ENCODE data around the gene CHRDL1.

CHRDL1 gene

GRCh38 chrX:110803506-110803905, 7.9 kb upstream of the CHRDL1 start:
- no peak overlapping the region for H3K27ac ChIP-seq
- TF ChIP-seq EZH2 (IDR thresholded peaks at IDR 0.05), result no peak
- no peak for TF ChIP-seq POLR2AphosphoS5 (IDR thresholded peaks at IDR 0.05; ENCODE audit: borderline replicate concordance, low read depth, low read length)
- TF ChIP-seq FOXP2 (optimal IDR thresholded peaks at IDR 0.05; ENCODE audit: control extremely low read depth, extremely low read length, insufficient read depth), result no peak
- no peaks in the 10 kb centered on the region for H3K36me3 ChIP-seq (ENCODE audit: insufficient read depth, low read length)
- no peak overlapping the region for H3K4me3 ChIP-seq
- no peak for DNase-seq (ENCODE audit: low read depth, low spot score)
- no peak overlapping the region for H3K9ac ChIP-seq (ENCODE audit: insufficient read length)
- no peaks in the 10 kb centered on the region for H3K9me3 ChIP-seq (ENCODE audit: low read depth, low read length)

GRCh38 chrX:110796407-110796697, 735 bp upstream of the CHRDL1 start:
- Histone ChIP-seq H3K9ac (ENCODE audit: insufficient read length) (no peak overlapping the region), H3K27ac (no peak overlapping the region), H3K36me3 (ENCODE audit: insufficient read depth, low read length) (no peaks in the 10 kb centered on the region), H3K9me3 (ENCODE audit: low read depth, low read length) (no peaks in the 10 kb centered on the region), H3K4me3 (no peak overlapping the region)
- TF ChIP-seq POLR2AphosphoS5 (IDR thresholded peaks at IDR 0.05; ENCODE audit: borderline replicate concordance, low read depth, low read length) (no peak), EZH2 (IDR thresholded peaks at IDR 0.05) (no peak), FOXP2 (optimal IDR thresholded peaks at IDR 0.05; ENCODE audit: control extremely low read depth, extremely low read length, insufficient read depth) (no peak)
- DNase-seq (ENCODE audit: low read depth, low spot score), result no peak

- Histone ChIP-seq H3K9ac (ENCODE audit: insufficient read length) (no peak overlapping the region), H3K9me3 (ENCODE audit: low read depth, low read length) (no peaks in the 10 kb centered on the region), H3K27ac (no peak overlapping the region), H3K4me3 (no peak overlapping the region), H3K36me3 (ENCODE audit: insufficient read depth, low read length) (no peaks in the 10 kb centered on the region)
- no peak for DNase-seq (ENCODE audit: low read depth, low spot score)
- TF ChIP-seq FOXP2 (optimal IDR thresholded peaks at IDR 0.05; ENCODE audit: control extremely low read depth, extremely low read length, insufficient read depth), result no peak
- TF ChIP-seq POLR2AphosphoS5 (IDR thresholded peaks at IDR 0.05; ENCODE audit: borderline replicate concordance, low read depth, low read length), result no peak
- no peak for TF ChIP-seq EZH2 (IDR thresholded peaks at IDR 0.05)
Observed at GRCh38 chrX:110794601-110795000, 1.0 kb downstream of the CHRDL1 start.

GRCh38 chrX:110791071-110791470, 4.5 kb downstream of the CHRDL1 start:
- Histone ChIP-seq H3K4me3 (no peak overlapping the region), H3K36me3 (ENCODE audit: insufficient read depth, low read length) (no peaks in the 10 kb centered on the region), H3K27ac (no peak overlapping the region), H3K9me3 (ENCODE audit: low read depth, low read length) (no peaks in the 10 kb centered on the region), H3K9ac (ENCODE audit: insufficient read length) (no peak overlapping the region)
- TF ChIP-seq POLR2AphosphoS5 (IDR thresholded peaks at IDR 0.05; ENCODE audit: borderline replicate concordance, low read depth, low read length), result no peak
- TF ChIP-seq FOXP2 (optimal IDR thresholded peaks at IDR 0.05; ENCODE audit: control extremely low read depth, extremely low read length, insufficient read depth), result no peak
- no peak for TF ChIP-seq EZH2 (IDR thresholded peaks at IDR 0.05)
- DNase-seq (ENCODE audit: low read depth, low spot score), result no peak

GRCh38 chrX:110786486-110786885, 9.1 kb downstream of the CHRDL1 start:
- no peak for DNase-seq (ENCODE audit: low read depth, low spot score)
- TF ChIP-seq POLR2AphosphoS5 (IDR thresholded peaks at IDR 0.05; ENCODE audit: borderline replicate concordance, low read depth, low read length) (no peak), FOXP2 (optimal IDR thresholded peaks at IDR 0.05; ENCODE audit: control extremely low read depth, extremely low read length, insufficient read depth) (no peak), EZH2 (IDR thresholded peaks at IDR 0.05) (no peak)
- H3K9ac ChIP-seq (ENCODE audit: insufficient read length), result no peak overlapping the region
- H3K4me3 ChIP-seq, result no peak overlapping the region
- H3K27ac ChIP-seq, result no peak overlapping the region
- H3K9me3 ChIP-seq (ENCODE audit: low read depth, low read length), result no peaks in the 10 kb centered on the region
- no peaks in the 10 kb centered on the region for H3K36me3 ChIP-seq (ENCODE audit: insufficient read depth, low read length)

DNA sequence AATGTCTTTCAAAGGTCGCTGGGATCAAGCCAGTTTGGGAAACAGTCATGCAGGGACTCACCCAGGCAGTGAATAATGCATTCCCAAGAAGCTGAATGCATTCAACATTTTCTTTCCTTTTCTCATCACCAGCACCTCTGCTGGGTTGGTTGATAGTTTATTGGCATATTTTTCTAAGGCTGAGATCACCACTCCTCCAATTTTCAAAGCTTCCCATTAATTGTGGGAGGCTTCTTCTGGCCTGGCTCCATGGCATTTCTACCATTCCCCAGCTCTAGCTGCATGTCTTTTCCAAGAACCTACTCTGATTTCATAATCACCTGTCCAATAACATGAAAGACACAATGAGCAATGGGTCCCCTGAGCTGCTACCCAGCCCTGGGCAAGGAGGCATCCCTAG, 35.8 kb downstream of the CHRDL1 start:
- Histone ChIP-seq H3K9ac (ENCODE audit: insufficient read length) (no peak overlapping the region), H3K9me3 (ENCODE audit: low read depth, low read length) (no peaks in the 10 kb centered on the region), H3K4me3 (no peak overlapping the region), H3K27ac (no peak overlapping the region), H3K36me3 (ENCODE audit: insufficient read depth, low read length) (no peaks in the 10 kb centered on the region)
- TF ChIP-seq FOXP2 (optimal IDR thresholded peaks at IDR 0.05; ENCODE audit: control extremely low read depth, extremely low read length, insufficient read depth), result no peak
- TF ChIP-seq POLR2AphosphoS5 (IDR thresholded peaks at IDR 0.05; ENCODE audit: borderline replicate concordance, low read depth, low read length), result no peak
- no peak for TF ChIP-seq EZH2 (IDR thresholded peaks at IDR 0.05)
- DNase-seq (ENCODE audit: low read depth, low spot score), result no peak

DNA sequence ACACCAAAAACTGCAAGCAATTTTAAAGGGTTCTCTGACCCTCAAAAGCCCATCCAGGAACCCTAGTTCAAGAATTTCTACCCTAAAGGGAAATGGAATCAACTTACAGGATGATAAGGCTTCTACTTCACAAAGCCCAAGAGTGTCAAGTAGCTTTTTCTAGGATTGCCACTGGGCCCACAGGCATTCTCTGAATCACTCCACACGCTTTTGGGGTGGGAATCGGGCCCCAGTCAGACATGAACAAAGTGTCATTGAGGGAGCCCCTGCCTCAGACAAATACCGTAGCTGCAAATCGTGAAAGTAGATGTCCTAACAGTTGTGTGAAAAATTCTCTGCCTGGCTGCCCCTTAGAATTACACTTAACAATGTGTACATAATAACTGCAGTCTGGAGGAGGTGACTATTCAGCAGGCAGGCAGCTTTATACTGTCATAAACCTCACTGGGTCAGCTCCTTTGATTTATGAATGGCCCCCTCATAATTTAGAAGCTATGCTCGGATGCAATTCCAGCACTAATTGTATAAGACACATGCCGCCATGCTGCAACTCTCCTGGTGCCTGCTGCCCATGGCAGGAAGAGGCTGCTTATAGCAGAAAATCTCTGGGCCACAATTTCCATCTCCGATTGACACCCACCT, 36.7 kb downstream of the CHRDL1 start:
- H3K36me3 ChIP-seq (ENCODE audit: insufficient read depth, low read length), result no peaks in the 10 kb centered on the region
- TF ChIP-seq POLR2AphosphoS5 (IDR thresholded peaks at IDR 0.05; ENCODE audit: borderline replicate concordance, low read depth, low read length) (no peak), EZH2 (IDR thresholded peaks at IDR 0.05) (no peak), FOXP2 (optimal IDR thresholded peaks at IDR 0.05; ENCODE audit: control extremely low read depth, extremely low read length, insufficient read depth) (no peak)
- no peak overlapping the region for H3K4me3 ChIP-seq
- DNase-seq (ENCODE audit: low read depth, low spot score), result no peak
- no peak overlapping the region for H3K27ac ChIP-seq
- H3K9me3 ChIP-seq (ENCODE audit: low read depth, low read length), result no peaks in the 10 kb centered on the region
- H3K9ac ChIP-seq (ENCODE audit: insufficient read length), result no peak overlapping the region

- H3K27ac ChIP-seq, result no peak overlapping the region
- no peak overlapping the region for H3K4me3 ChIP-seq
- H3K9ac ChIP-seq (ENCODE audit: insufficient read length), result no peak overlapping the region
- no peak for DNase-seq (ENCODE audit: low read depth, low spot score)
- H3K36me3 ChIP-seq (ENCODE audit: insufficient read depth, low read length), result no peaks in the 10 kb centered on the region
- no peaks in the 10 kb centered on the region for H3K9me3 ChIP-seq (ENCODE audit: low read depth, low read length)
- TF ChIP-seq EZH2 (IDR thresholded peaks at IDR 0.05) (no peak), FOXP2 (optimal IDR thresholded peaks at IDR 0.05; ENCODE audit: control extremely low read depth, extremely low read length, insufficient read depth) (no peak), POLR2AphosphoS5 (IDR thresholded peaks at IDR 0.05; ENCODE audit: borderline replicate concordance, low read depth, low read length) (no peak)
Observed at GRCh38 chrX:110755611-110756010, 40.0 kb downstream of the CHRDL1 start.

DNA sequence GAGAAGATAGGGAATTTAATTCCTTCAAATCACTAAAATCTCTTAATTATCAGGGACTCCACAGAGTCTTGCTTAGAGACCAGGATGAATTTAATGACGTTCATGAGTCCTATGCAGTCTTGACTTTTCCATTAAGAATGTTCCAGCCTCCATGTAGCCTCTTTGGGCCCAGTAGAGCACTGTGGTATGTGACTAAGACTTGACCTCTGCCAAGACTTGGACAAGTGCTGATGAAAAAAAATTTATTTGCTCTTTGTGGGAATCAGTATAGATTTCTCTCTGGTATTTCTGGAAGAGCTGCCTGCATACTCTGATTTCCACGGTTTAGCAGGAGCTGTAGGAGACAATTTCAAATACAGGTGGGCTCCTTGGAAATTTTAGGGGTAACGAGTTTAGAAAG, 40.6 kb downstream of the CHRDL1 start:
- no peaks in the 10 kb centered on the region for H3K36me3 ChIP-seq (ENCODE audit: insufficient read depth, low read length)
- H3K27ac ChIP-seq, result no peak overlapping the region
- no peak overlapping the region for H3K9ac ChIP-seq (ENCODE audit: insufficient read length)
- no peaks in the 10 kb centered on the region for H3K9me3 ChIP-seq (ENCODE audit: low read depth, low read length)
- no peak for DNase-seq (ENCODE audit: low read depth, low spot score)
- H3K4me3 ChIP-seq, result no peak overlapping the region
- no peak for TF ChIP-seq POLR2AphosphoS5 (IDR thresholded peaks at IDR 0.05; ENCODE audit: borderline replicate concordance, low read depth, low read length)
- no peak for TF ChIP-seq EZH2 (IDR thresholded peaks at IDR 0.05)
